NT2/D1 (cell line): Measurements from ENCODE around the gene ABCA7.

Experiments used
- SUZ12 ChIP-seq: IDR thresholded peaks from 2 replicates; pipeline ENCODE4 v1.6.1; 2011; ENCODE audit not compliant: insufficient read length, insufficient read depth; ENCODE audit errors: extremely low read depth
- YY1 ChIP-seq: IDR thresholded peaks from 2 replicates; pipeline ENCODE4 v1.6.1; 2011; ENCODE audit not compliant: insufficient read length, insufficient read depth
- ZNF274 ChIP-seq: IDR thresholded peaks from 2 replicates; pipeline ENCODE4 v1.6.1; 2011; ENCODE audit warnings: mild to moderate bottlenecking, low read depth, low read length

DNA sequence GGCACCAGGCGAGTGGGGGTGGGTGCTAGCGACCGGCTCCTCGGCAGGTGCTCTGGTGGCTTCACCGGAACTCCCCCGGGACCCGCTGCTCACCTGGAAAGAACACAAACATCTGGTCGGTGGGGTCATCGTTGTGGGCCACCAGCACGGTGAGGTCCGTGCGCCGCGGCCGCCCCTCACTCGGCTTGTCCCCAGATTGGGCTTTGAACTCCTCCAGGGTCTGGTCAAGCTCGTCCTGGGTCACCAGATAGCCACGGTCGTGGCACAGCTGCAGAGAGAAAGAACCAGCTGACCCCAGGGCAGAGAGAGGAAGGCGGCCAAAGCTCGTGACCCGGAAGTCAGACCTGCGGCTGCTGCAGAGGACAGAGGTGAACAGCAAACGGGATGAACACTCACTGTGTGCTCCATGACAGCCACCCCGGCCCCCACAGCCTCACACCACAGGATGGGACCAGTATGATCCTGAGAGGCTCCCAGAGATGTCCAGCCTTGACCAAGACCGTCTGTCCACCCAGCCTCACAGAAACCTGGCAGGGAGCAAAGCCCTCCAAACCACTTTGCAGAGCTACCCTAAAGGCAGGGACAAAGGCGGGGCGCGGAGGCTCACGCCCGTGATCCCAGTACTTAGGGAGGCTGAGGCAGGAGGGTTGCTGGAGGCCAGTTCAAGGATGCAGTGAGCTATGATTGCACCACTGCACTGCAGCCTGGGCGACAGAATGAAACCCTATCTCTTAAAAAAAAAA is 54.1 kb downstream of the ABCA7 start:
- TF ChIP-seq SUZ12 (no peak), YY1 (no peak), ZNF274 (no peak)
